K562 (cell line): ENCODE results near the gene GIPC3. TPM values are rescaled to one million over a fixed set of nuclear protein-coding genes. Genes with fewer than 3 reads are reported as not detected.

Experiments
- ARID1B ChIP-seq: fragments of 450-650 bp; IDR thresholded peaks from 2 replicates; pipeline ENCODE4 v1.6.1; 2016; ENCODE audit warnings: antibody characterized with exemption, mild to moderate bottlenecking, inconsistent platforms
- BRD9 ChIP-seq: fragments of 450-650 bp; IDR thresholded peaks from 2 replicates; pipeline ENCODE4 v1.6.1; 2018; ENCODE audit warnings: low read depth; ENCODE audit not compliant: partially characterized antibody
- E2F3 ChIP-seq: fragments of 250-450 bp; sonication (Bioruptor Pico); IDR thresholded peaks from 2 replicates; pipeline ENCODE4 v1.4.0; 2020; ENCODE audit warnings: mild to moderate bottlenecking
- E2F6 ChIP-seq, 2 experiments: IDR thresholded peaks; 2 replicates each; pipeline ENCODE4 v1.6.1; 2011; ENCODE audit warnings: borderline replicate concordance in 1 of 2, control low read depth in 1 of 2, low read depth in 1 of 2, low read length in 1 of 2, mild to moderate bottlenecking in 1 of 2, mixed read lengths in 1 of 2, moderate library complexity in 1 of 2; ENCODE audit not compliant: insufficient read depth in 1 of 2, insufficient read length in 1 of 2, poor library complexity in 1 of 2, severe bottlenecking in 1 of 2; ENCODE audit errors: extremely low read depth in 1 of 2
- ELF2 ChIP-seq: fragments of 250-450 bp; sonication (Bioruptor Pico); IDR thresholded peaks from 2 replicates; pipeline ENCODE4 v1.5.0; 2021; ENCODE audit warnings: mild to moderate bottlenecking
- ELF4 ChIP-seq: fragments of 450-650 bp; formaldehyde crosslinking; IDR thresholded peaks from 2 replicates; pipeline ENCODE4 v1.4.0; 2022; ENCODE audit warnings: missing genetic modification characterization
- GATAD2A ChIP-seq: fragments of 450-650 bp; IDR thresholded peaks from 2 replicates; pipeline ENCODE4 v1.6.1; 2017
- HNRNPL ChIP-seq: fragments of 200-400 bp; formaldehyde crosslinking; IDR thresholded peaks from 2 replicates; pipeline ENCODE4 v1.6.1; 2017; ENCODE audit warnings: low read depth, mild to moderate bottlenecking, low read length
- JUN ChIP-seq, 2 experiments: sonication (generic) in 1 of 2; formaldehyde crosslinking in 1 of 2; IDR thresholded peaks; 2 replicates each; pipeline versions ENCODE4 v1.6.1 to v1.8.0; 2012 to 2022; ENCODE audit warnings: borderline replicate concordance in 2 of 2, mild to moderate bottlenecking in 2 of 2, improper control_type of control experiment in 1 of 2, low read depth in 1 of 2, low read length in 1 of 2, missing genetic modification reagents in 1 of 2
- L3MBTL2 ChIP-seq: fragments of 450-650 bp; IDR thresholded peaks from 2 replicates; pipeline ENCODE4 v1.6.1; 2016; ENCODE audit warnings: mild to moderate bottlenecking, moderate library complexity
- MCM7 ChIP-seq, 2 experiments: fragments of 450-650 bp; IDR thresholded peaks; 2 replicates each; pipeline ENCODE4 v1.6.1; 2016 to 2018
- PHF21A ChIP-seq: fragments of 450-650 bp; IDR thresholded peaks from 2 replicates; pipeline ENCODE4 v1.6.1; 2017; ENCODE audit warnings: low read depth, borderline replicate concordance
- RNF2 ChIP-seq: sonication (generic); IDR thresholded peaks from 2 replicates; pipeline ENCODE4 v1.6.1; 2016
- SAFB ChIP-seq: fragments of 200-400 bp; formaldehyde crosslinking; IDR thresholded peaks from 2 replicates; pipeline ENCODE4 v1.6.1; 2017; ENCODE audit warnings: low read depth, low read length, borderline replicate concordance
- SAP30 ChIP-seq: fragments of 200-600 bp; sonication (generic); IDR thresholded peaks from 2 replicates; pipeline ENCODE4 v1.6.1; 2012; ENCODE audit warnings: borderline replicate concordance, low read depth, mild to moderate bottlenecking, moderate library complexity, low read length, control low read depth, inconsistent platforms; ENCODE audit not compliant: insufficient read depth, poor library complexity, severe bottlenecking
- SIN3B ChIP-seq: fragments of 450-650 bp; IDR thresholded peaks from 2 replicates; pipeline ENCODE4 v1.6.1; 2017; ENCODE audit warnings: low read depth, mild to moderate bottlenecking, moderate library complexity
- SMARCA5 ChIP-seq: fragments of 450-650 bp; IDR thresholded peaks from 2 replicates; pipeline ENCODE4 v1.6.1; 2016
- U2AF1 ChIP-seq: fragments of 200-400 bp; formaldehyde crosslinking; optimal IDR thresholded peaks from 2 replicates; pipeline ENCODE3; 2017; ENCODE audit warnings: mild to moderate bottlenecking, low read depth, low read length, moderate library complexity
- VEZF1 ChIP-seq: fragments of 200-800 bp; sonication (Bioruptor generic); IDR thresholded peaks from 2 replicates; pipeline ENCODE4 v1.6.1; 2017; ENCODE audit warnings: missing genetic modification characterization, missing compliant biosample characterization
- ZBTB7A ChIP-seq: IDR thresholded peaks from 2 replicates; pipeline ENCODE4 v1.6.1; 2011; ENCODE audit warnings: low read depth, mild to moderate bottlenecking, low read length, moderate library complexity, borderline replicate concordance; ENCODE audit not compliant: control insufficient read depth
- polyA plus RNA-seq, 8 experiments: library from polyadenylated mRNA; depleted of rRNA in 4 of 8; stranded (reverse) in 5 of 8; unstranded in 3 of 8; fragments of >200 nt; fragmentation: Nextera tagmentation in 2 of 8; fragmentation: Illumina TruSeq in 1 of 8; extraction: Ambion mirVana in 2 of 8; extraction: Trizol in 1 of 8; gene quantifications; 2 replicates each; pipeline versions ENCODE4 v1.2.1 to v1.2.3, GENCODE V29; 2011 to 2014; ENCODE audit warnings: inconsistent platforms in 1 of 8, missing spikeins in 1 of 8
- total RNA-seq, 7 experiments: library from RNA; depleted of rRNA in 6 of 7; stranded (reverse); fragments of >200 nt in 6 of 7; fragmentation: Illumina TruSeq in 2 of 7; extraction: Trizol in 2 of 7; gene quantifications; 2 replicates each; pipeline versions ENCODE4 v1.2.1 to v1.2.3, GENCODE V29; 2011 to 2021; ENCODE audit warnings: low replicate concordance in 1 of 7
- TF ChIP-seq, protein P1 (sequence below): fragments of 450-650 bp; IDR thresholded peaks from 2 replicates; pipeline ENCODE4 v1.6.1; 2017; ENCODE audit warnings: antibody characterized with exemption, mild to moderate bottlenecking

GIPC3 gene
- total and polyA plus RNA-seq, 9 of the 15 experiments (the other 6 are each of a cell fraction or from before 2014, with no cell fraction given) = 0.03 to 3.6 (median 1.5) TPM; not detected in 1

GRCh38 chr19:3557461-3558248, 27.6 kb upstream of the GIPC3 start, which contains the start of gene MFSD12 (continued):
- TF ChIP-seq ELF2 (CRISPR knock-in tag) (0 out of 2 replicates have a peak, but pooled peaks have one; percentile 58), GATAD2A (0 out of 2 replicates have a peak, but pooled peaks have one; percentile 33), BRD9 (no peak), VEZF1 (CRISPR knock-in tag) (peak; percentile 91), MCM7 (IDR thresholded peaks at IDR 0.05) (no peak), PHF21A (0 out of 2 replicates have a peak, but pooled peaks have one; percentile 32), SAP30 (peak; percentile 44), RNF2 (peak; percentile 49; the same call in 1 of the 2 replicates), SAFB (peak; percentile 74), E2F3 (peak; percentile 15; the same call in 1 of the 2 replicates), SMARCA5 (no peak), E2F6 (IDR thresholded peaks at IDR 0.05; ENCODE audit: borderline replicate concordance in 1 of 2, extremely low read depth in 1 of 2, insufficient read depth in 1 of 2, insufficient read length in 1 of 2, low read depth in 1 of 2, low read length in 1 of 2, poor library complexity in 1 of 2, severe bottlenecking in 1 of 2) (peak; percentile 73 to 77), ZBTB7A (peak; percentile 8; the same call in 1 of the 2 replicates), ELF4 (CRISPR knock-in tag) (0 out of 2 replicates have a peak, but pooled peaks have one; percentile 17), ARID1B (no peak), HNRNPL (peak; percentile 45; the same call in 1 of the 2 replicates), JUN (IDR thresholded peaks at IDR 0.05; ENCODE audit: borderline replicate concordance, low read depth, low read length) (peak; percentile 35; the same call in 1 of the 2 replicates), JUN (CRISPR knock-in tag; IDR thresholded peaks at IDR 0.05; ENCODE audit: borderline replicate concordance) (no peak), U2AF1 (peak; percentile 88), SIN3B (peak; percentile 35), L3MBTL2 (peak; percentile 95)
- TF ChIP-seq, protein P1, sequence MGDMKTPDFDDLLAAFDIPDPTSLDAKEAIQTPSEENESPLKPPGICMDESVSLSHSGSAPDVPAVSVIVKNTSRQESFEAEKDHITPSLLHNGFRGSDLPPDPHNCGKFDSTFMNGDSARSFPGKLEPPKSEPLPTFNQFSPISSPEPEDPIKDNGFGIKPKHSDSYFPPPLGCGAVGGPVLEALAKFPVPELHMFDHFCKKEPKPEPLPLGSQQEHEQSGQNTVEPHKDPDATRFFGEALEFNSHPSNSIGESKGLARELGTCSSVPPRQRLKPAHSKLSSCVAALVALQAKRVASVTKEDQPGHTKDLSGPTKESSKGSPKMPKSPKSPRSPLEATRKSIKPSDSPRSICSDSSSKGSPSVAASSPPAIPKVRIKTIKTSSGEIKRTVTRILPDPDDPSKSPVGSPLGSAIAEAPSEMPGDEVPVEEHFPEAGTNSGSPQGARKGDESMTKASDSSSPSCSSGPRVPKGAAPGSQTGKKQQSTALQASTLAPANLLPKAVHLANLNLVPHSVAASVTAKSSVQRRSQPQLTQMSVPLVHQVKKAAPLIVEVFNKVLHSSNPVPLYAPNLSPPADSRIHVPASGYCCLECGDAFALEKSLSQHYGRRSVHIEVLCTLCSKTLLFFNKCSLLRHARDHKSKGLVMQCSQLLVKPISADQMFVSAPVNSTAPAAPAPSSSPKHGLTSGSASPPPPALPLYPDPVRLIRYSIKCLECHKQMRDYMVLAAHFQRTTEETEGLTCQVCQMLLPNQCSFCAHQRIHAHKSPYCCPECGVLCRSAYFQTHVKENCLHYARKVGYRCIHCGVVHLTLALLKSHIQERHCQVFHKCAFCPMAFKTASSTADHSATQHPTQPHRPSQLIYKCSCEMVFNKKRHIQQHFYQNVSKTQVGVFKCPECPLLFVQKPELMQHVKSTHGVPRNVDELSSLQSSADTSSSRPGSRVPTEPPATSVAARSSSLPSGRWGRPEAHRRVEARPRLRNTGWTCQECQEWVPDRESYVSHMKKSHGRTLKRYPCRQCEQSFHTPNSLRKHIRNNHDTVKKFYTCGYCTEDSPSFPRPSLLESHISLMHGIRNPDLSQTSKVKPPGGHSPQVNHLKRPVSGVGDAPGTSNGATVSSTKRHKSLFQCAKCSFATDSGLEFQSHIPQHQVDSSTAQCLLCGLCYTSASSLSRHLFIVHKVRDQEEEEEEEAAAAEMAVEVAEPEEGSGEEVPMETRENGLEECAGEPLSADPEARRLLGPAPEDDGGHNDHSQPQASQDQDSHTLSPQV = peak; percentile 88
